AG10803 (cell line): Measurements from ENCODE around the gene SELENOM.

Experiments used
- DNase-seq: peaks from one replicate; pipeline ENCODE4 v3.0.0; 2010; ENCODE audit warnings: low read depth
- H3K4me3 ChIP-seq: 2 replicates; pipeline ENCODE4 v1.5.1; 2011; ENCODE audit warnings: mild to moderate bottlenecking, low read length, control low read depth
- CTCF ChIP-seq: conservative IDR thresholded peaks from 2 replicates; pipeline ENCODE4 v1.5.1; 2011; ENCODE audit warnings: mild to moderate bottlenecking, low read length, control low read depth, inconsistent platforms

SELENOM gene

GRCh38 chr22:31092161-31092560 is 15.2 kb downstream of the SELENOM start:
- no peak for DNase-seq
- H3K4me3 ChIP-seq: no peak overlapping the region

GRCh38 chr22:31091106-31091975 is 16.0 kb downstream of the SELENOM start:
- no peak overlapping the region for H3K4me3 ChIP-seq
- no peak for TF ChIP-seq CTCF
- DNase-seq: no peak

More at GRCh38 chr22:31092161-31092560, 15.2 kb downstream of the SELENOM start:
- TF ChIP-seq CTCF: no peak

- DNase-seq: no peak
- no peak overlapping the region for H3K4me3 ChIP-seq
- TF ChIP-seq CTCF: no peak
Measured at GRCh38 chr22:31090217-31091085, 16.9 kb downstream of the SELENOM start.

- peak; percentile 79 for TF ChIP-seq CTCF
- H3K4me3 ChIP-seq: no peak overlapping the region
- DNase-seq: no peak
Measured at GRCh38 chr22:31089160-31090100, 17.9 kb downstream of the SELENOM start.

GRCh38 chr22:31088233-31088986 is 19.0 kb downstream of the SELENOM start:
- DNase-seq: no peak
- no peak for TF ChIP-seq CTCF

DNA sequence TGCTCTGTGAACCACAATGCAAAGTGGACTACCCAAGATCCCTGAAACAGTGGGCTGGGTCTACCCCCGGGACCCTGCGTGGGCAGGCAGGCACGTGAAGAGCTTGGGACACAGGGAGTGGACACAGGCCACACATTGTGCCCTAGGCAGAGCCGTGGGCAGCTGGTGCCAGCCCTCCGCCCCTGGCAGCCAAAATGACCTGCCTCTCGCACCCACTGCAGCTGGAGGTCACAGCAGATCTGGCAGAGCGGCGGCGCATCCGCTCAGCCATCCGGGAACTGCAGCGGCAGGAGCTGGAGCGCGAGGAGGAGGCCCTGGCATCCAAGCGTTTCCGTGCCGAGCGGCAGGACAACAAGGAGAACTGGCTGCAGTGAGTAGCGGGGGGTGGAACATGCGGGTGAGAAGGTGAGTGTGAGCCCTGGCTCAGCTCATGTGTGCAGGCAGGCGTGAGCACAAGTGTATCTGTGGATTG is 19.6 kb downstream of the SELENOM start:
- no peak for DNase-seq
- no peak for TF ChIP-seq CTCF

More at GRCh38 chr22:31088233-31088986, 19.0 kb downstream of the SELENOM start:
- no peak overlapping the region for H3K4me3 ChIP-seq

More for the DNA sequence above, 19.6 kb downstream of the SELENOM start:
- no peak overlapping the region for H3K4me3 ChIP-seq
